ENCODE data around the gene PHACTR3. TPM values are rescaled to one million over a fixed set of nuclear protein-coding genes. Genes with fewer than 3 reads are reported as not detected.
A peak's percentile ranks its signal among the peaks of the same experiment; 100 is the strongest.

PHACTR3 gene
- total RNA-seq, 5 donors from 2014 or later (not counting 1 experiment from before 2014, with no cell fraction given), result not detected

GRCh38 chr20:59746155-59746554 lies 141.8 kb downstream of the PHACTR3 start:
- ChIA-PET CTCF (no interaction called here), POLR2A (no interaction called here)
- Histone ChIP-seq H3K27ac (ENCODE audit: low read length) (no peak overlapping the region), H3K4me3 (ENCODE audit: control insufficient read depth in 1 of 2, extremely low read depth in 1 of 2, low read length in 1 of 2) (no peak overlapping the region), H3K9me3 (no peaks in the 10 kb centered on the region), H3K27me3 (replicated peaks in 1 of 2; ENCODE audit: control insufficient read depth in 2 of 2, extremely low read depth in 1 of 2, insufficient read depth in 2 of 2, low read length in 1 of 2) (peaks cover 0 to 30% of the 10 kb centered on the region in 2 experiments), H3K36me3 (ENCODE audit: control insufficient read depth in 2 of 2, extremely low read depth in 1 of 2, insufficient read depth in 1 of 2, low read length in 1 of 2) (no peaks in the 10 kb centered on the region), H3K4me1 (ENCODE audit: control insufficient read depth in 1 of 2, extremely low read depth in 1 of 2, insufficient read depth in 2 of 2, low read length in 2 of 2) (no peaks in the 10 kb centered on the region)
- H3K27ac Mint-ChIP-seq, result no peak overlapping the region
- ATAC-seq (replicated peaks in 1 of 4), result no peak
- no peaks in the 10 kb centered on the region for H3K4me1 Mint-ChIP-seq
- no peaks in the 10 kb centered on the region for H3K9me3 Mint-ChIP-seq
- no peak overlapping the region for H3K4me3 Mint-ChIP-seq
- no peaks in the 10 kb centered on the region for H3K36me3 Mint-ChIP-seq
- no peak for DNase-seq
- peaks cover 0 to 6% of the 10 kb centered on the region in 2 donors for H3K27me3 Mint-ChIP-seq
- 80% methylated on average over 1 of the region's 4 CpGs for WGBS (ENCODE audit: insufficient coverage)

GRCh38 chr20:59747671-59748515 lies 143.6 kb downstream of the PHACTR3 start:
- WGBS (ENCODE audit: insufficient coverage), result 78% methylated on average over 9 of the region's 12 CpGs
- DNase-seq, result no peak
- no peak for ATAC-seq (replicated peaks in 1 of 4)
- POLR2A ChIA-PET, result no interaction called here
- CTCF ChIA-PET, result no interaction called here
- no peaks in the 10 kb centered on the region for H3K9me3 ChIP-seq
- Mint-ChIP-seq H3K4me1 (no peaks in the 10 kb centered on the region), H3K9me3 (no peaks in the 10 kb centered on the region), H3K27me3 (peaks cover 3 to 5% of the 10 kb centered on the region in 2 donors), H3K4me3 (no peak overlapping the region), H3K36me3 (no peaks in the 10 kb centered on the region), H3K27ac (no peak overlapping the region)
- H3K36me3 ChIP-seq (ENCODE audit: control insufficient read depth in 2 of 2, extremely low read depth in 1 of 2, insufficient read depth in 1 of 2, low read length in 1 of 2), result no peaks in the 10 kb centered on the region
- H3K4me1 ChIP-seq (ENCODE audit: control insufficient read depth in 1 of 2, extremely low read depth in 1 of 2, insufficient read depth in 2 of 2, low read length in 2 of 2), result no peaks in the 10 kb centered on the region
- no peak overlapping the region for H3K4me3 ChIP-seq (ENCODE audit: control insufficient read depth in 1 of 2, extremely low read depth in 1 of 2, low read length in 1 of 2)
- no peak overlapping the region for H3K27ac ChIP-seq (ENCODE audit: low read length)
- peaks cover 0 to 29% of the 10 kb centered on the region in 2 experiments for H3K27me3 ChIP-seq (replicated peaks in 1 of 2; ENCODE audit: control insufficient read depth in 2 of 2, extremely low read depth in 1 of 2, insufficient read depth in 2 of 2, low read length in 1 of 2)

- Histone ChIP-seq H3K27me3 (replicated peaks in 1 of 2; ENCODE audit: control insufficient read depth in 2 of 2, extremely low read depth in 1 of 2, insufficient read depth in 2 of 2, low read length in 1 of 2) (peaks cover 0 to 30% of the 10 kb centered on the region in 2 experiments), H3K9me3 (no peaks in the 10 kb centered on the region), H3K4me3 (ENCODE audit: control insufficient read depth in 1 of 2, extremely low read depth in 1 of 2, low read length in 1 of 2) (no peak overlapping the region), H3K36me3 (ENCODE audit: control insufficient read depth in 2 of 2, extremely low read depth in 1 of 2, insufficient read depth in 1 of 2, low read length in 1 of 2) (no peaks in the 10 kb centered on the region), H3K4me1 (ENCODE audit: control insufficient read depth in 1 of 2, extremely low read depth in 1 of 2, insufficient read depth in 2 of 2, low read length in 2 of 2) (no peaks in the 10 kb centered on the region), H3K27ac (ENCODE audit: low read length) (no peak overlapping the region)
- ATAC-seq (replicated peaks in 1 of 4) (no peak), DNase-seq (no peak)
- no peaks in the 10 kb centered on the region for H3K9me3 Mint-ChIP-seq
- CTCF ChIA-PET, result no interaction called here
- POLR2A ChIA-PET, result interaction anchor here in 1 of 2 donors (0.6 kb wide), 1 partner anchor 36 kb away, joined by 3 read pairs; no protein-coding TSS in a partner anchor
- WGBS (ENCODE audit: insufficient coverage), result 85% methylated on average over 11 of the region's 14 CpGs
- H3K36me3 Mint-ChIP-seq, result no peaks in the 10 kb centered on the region
- H3K4me3 Mint-ChIP-seq, result no peak overlapping the region
- H3K27ac Mint-ChIP-seq, result no peak overlapping the region
- H3K27me3 Mint-ChIP-seq, result peaks cover 3 to 5% of the 10 kb centered on the region in 2 donors
- H3K4me1 Mint-ChIP-seq, result no peaks in the 10 kb centered on the region
Measured at GRCh38 chr20:59748619-59749191, 144.4 kb downstream of the PHACTR3 start.

- DNase-seq, result no peak
Measured at GRCh38 chr20:59749301-59749700, 145.0 kb downstream of the PHACTR3 start.

GRCh38 chr20:59750209-59750840 lies 146.0 kb downstream of the PHACTR3 start:
- ChIA-PET POLR2A (no interaction called here), CTCF (no interaction called here)
- H3K27ac ChIP-seq (ENCODE audit: low read length), result no peak overlapping the region
- no peaks in the 10 kb centered on the region for H3K36me3 ChIP-seq (ENCODE audit: control insufficient read depth in 2 of 2, extremely low read depth in 1 of 2, insufficient read depth in 1 of 2, low read length in 1 of 2)
- no peaks in the 10 kb centered on the region for H3K36me3 Mint-ChIP-seq
- H3K27me3 Mint-ChIP-seq, result peaks cover 3 to 5% of the 10 kb centered on the region in 2 donors
- H3K9me3 Mint-ChIP-seq, result no peaks in the 10 kb centered on the region
- 79% methylated on average over 21 of the region's 21 CpGs for WGBS (ENCODE audit: insufficient coverage)
- no peak overlapping the region for H3K4me3 Mint-ChIP-seq
- ATAC-seq (replicated peaks in 1 of 4) (no peak), DNase-seq (no peak)
- H3K27ac Mint-ChIP-seq, result no peak overlapping the region
- H3K4me3 ChIP-seq (ENCODE audit: control insufficient read depth in 1 of 2, extremely low read depth in 1 of 2, low read length in 1 of 2), result no peak overlapping the region
- H3K9me3 ChIP-seq, result no peaks in the 10 kb centered on the region
- H3K4me1 ChIP-seq (ENCODE audit: control insufficient read depth in 1 of 2, extremely low read depth in 1 of 2, insufficient read depth in 2 of 2, low read length in 2 of 2), result no peaks in the 10 kb centered on the region
- H3K4me1 Mint-ChIP-seq, result no peaks in the 10 kb centered on the region
- H3K27me3 ChIP-seq (replicated peaks in 1 of 2; ENCODE audit: control insufficient read depth in 2 of 2, extremely low read depth in 1 of 2, insufficient read depth in 2 of 2, low read length in 1 of 2), result peaks cover 0 to 33% of the 10 kb centered on the region in 2 experiments

More at GRCh38 chr20:59749301-59749700, 145.0 kb downstream of the PHACTR3 start:
- 87% methylated on average over 11 of the region's 12 CpGs for WGBS (ENCODE audit: insufficient coverage)
- no peaks in the 10 kb centered on the region for H3K9me3 Mint-ChIP-seq
- H3K4me3 ChIP-seq (ENCODE audit: control insufficient read depth in 1 of 2, extremely low read depth in 1 of 2, low read length in 1 of 2), result no peak overlapping the region
- H3K27ac Mint-ChIP-seq, result no peak overlapping the region
- H3K4me3 Mint-ChIP-seq, result no peak overlapping the region
- no peaks in the 10 kb centered on the region for H3K36me3 ChIP-seq (ENCODE audit: control insufficient read depth in 2 of 2, extremely low read depth in 1 of 2, insufficient read depth in 1 of 2, low read length in 1 of 2)
- no peaks in the 10 kb centered on the region for H3K4me1 ChIP-seq (ENCODE audit: control insufficient read depth in 1 of 2, extremely low read depth in 1 of 2, insufficient read depth in 2 of 2, low read length in 2 of 2)
- CTCF ChIA-PET, result no interaction called here
- POLR2A ChIA-PET, result interaction anchor here in 1 of 2 donors (0.6 kb wide), 1 partner anchor 35 kb away, joined by 3 read pairs; no protein-coding TSS in a partner anchor
- H3K4me1 Mint-ChIP-seq, result no peaks in the 10 kb centered on the region
- no peaks in the 10 kb centered on the region for H3K9me3 ChIP-seq
- no peak for ATAC-seq (replicated peaks in 1 of 4)
- H3K36me3 Mint-ChIP-seq, result no peaks in the 10 kb centered on the region
- peaks cover 0 to 33% of the 10 kb centered on the region in 2 experiments for H3K27me3 ChIP-seq (replicated peaks in 1 of 2; ENCODE audit: control insufficient read depth in 2 of 2, extremely low read depth in 1 of 2, insufficient read depth in 2 of 2, low read length in 1 of 2)
- peaks cover 3 to 5% of the 10 kb centered on the region in 2 donors for H3K27me3 Mint-ChIP-seq
- no peak overlapping the region for H3K27ac ChIP-seq (ENCODE audit: low read length)

- no peak overlapping the region for H3K4me3 ChIP-seq (ENCODE audit: control insufficient read depth in 1 of 2, extremely low read depth in 1 of 2, low read length in 1 of 2)
- peaks cover 0 to 37% of the 10 kb centered on the region in 2 experiments for H3K27me3 ChIP-seq (replicated peaks in 1 of 2; ENCODE audit: control insufficient read depth in 2 of 2, extremely low read depth in 1 of 2, insufficient read depth in 2 of 2, low read length in 1 of 2)
- ChIA-PET POLR2A (no interaction called here), CTCF (no interaction called here)
- no peak overlapping the region for H3K27ac ChIP-seq (ENCODE audit: low read length)
- Mint-ChIP-seq H3K9me3 (no peaks in the 10 kb centered on the region), H3K36me3 (no peaks in the 10 kb centered on the region), H3K27ac (no peak overlapping the region), H3K27me3 (peaks cover 6 to 8% of the 10 kb centered on the region in 2 donors), H3K4me1 (no peaks in the 10 kb centered on the region), H3K4me3 (no peak overlapping the region)
- DNase-seq (peak in 4 of 35 experiments; percentile 3 to 24 (median 7)), ATAC-seq (replicated peaks in 1 of 4) (no peak)
- 35% methylated on average over 17 of the region's 21 CpGs for WGBS (ENCODE audit: insufficient coverage)
- no peaks in the 10 kb centered on the region for H3K9me3 ChIP-seq
- no peaks in the 10 kb centered on the region for H3K36me3 ChIP-seq (ENCODE audit: control insufficient read depth in 2 of 2, extremely low read depth in 1 of 2, insufficient read depth in 1 of 2, low read length in 1 of 2)
- H3K4me1 ChIP-seq (ENCODE audit: control insufficient read depth in 1 of 2, extremely low read depth in 1 of 2, insufficient read depth in 2 of 2, low read length in 2 of 2), result no peaks in the 10 kb centered on the region
Measured at GRCh38 chr20:59751075-59751711, 146.9 kb downstream of the PHACTR3 start.
